GM18951 (cell line): ENCODE results near the gene LIMK2.
"Not testable (repeated sequence)": the region's sequence is repeated elsewhere in the genome, so short reads cannot be mapped to it uniquely, and the experiment has no call there.

Experiments used
- POLR2A ChIP-seq: IDR thresholded peaks from 4 replicates; pipeline ENCODE4 v1.6.1; 2011; ENCODE audit warnings: mild to moderate bottlenecking; ENCODE audit not compliant: insufficient read length, insufficient read depth; ENCODE audit errors: extremely low read depth
- in situ Hi-C: fragments of 300-500 bp; cut with MboI; formaldehyde crosslinking; loops from one replicate; pipeline ENCODE4 v1.12.0; 2022; ENCODE audit warnings: low sequenced_read_pairs, mixed read lengths, inconsistent platforms; ENCODE audit not compliant: unreplicated experiment

The LIMK2 gene

DNA sequence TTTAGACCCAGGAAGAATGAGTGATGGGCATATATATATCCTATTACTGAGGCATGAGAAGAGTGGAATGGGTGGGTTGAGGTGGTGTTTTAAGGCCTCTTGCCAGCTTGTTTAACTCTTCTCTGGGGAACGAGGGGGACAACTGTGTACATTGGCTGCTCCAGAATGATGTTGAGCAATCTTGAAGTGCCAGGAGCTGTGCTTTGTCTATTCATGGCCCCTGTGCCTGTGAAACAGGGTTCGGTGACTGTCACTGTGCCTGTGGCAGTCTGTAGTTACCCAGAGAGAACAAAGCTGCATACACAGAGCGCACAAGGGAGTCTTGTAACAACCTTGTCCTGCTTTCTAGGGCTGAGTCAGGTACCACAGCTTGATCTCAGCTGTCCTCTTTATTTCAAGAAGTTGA lies 11.7 kb downstream of the LIMK2 start:
- TF ChIP-seq POLR2A = no peak
- in situ Hi-C loops = no loop called here

- in situ Hi-C loops = not testable (repeated sequence)
Measured at GRCh38 chr22:31224691-31225090, 12.6 kb downstream of the LIMK2 start.

DNA sequence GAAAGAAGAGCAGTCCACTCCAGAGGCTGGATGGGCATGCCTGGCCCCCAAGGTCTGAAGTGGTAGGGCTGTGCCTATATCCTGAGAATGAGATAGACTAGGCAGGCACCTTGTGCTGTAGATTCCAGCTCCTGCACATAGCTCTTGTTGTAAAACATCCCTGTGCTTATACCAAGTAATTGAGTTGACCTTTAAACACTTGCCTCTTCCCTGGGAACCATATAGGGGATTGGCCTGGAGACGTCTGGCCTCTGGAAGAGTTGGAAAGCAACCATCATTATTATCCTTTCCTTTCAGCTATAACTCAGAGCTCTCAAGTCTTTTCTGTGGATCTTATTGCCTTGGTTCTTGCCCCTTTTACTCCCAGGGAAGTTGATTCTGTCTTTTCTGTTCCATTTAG lies 15.1 kb downstream of the LIMK2 start:
- TF ChIP-seq POLR2A = no peak
- in situ Hi-C loops = no loop called here

GRCh38 chr22:31229402-31230079 lies 17.4 kb downstream of the LIMK2 start:
- in situ Hi-C loops = no loop called here
- TF ChIP-seq POLR2A = no peak

GRCh38 chr22:31230155-31230870 lies 18.2 kb downstream of the LIMK2 start:
- no peak for TF ChIP-seq POLR2A
- in situ Hi-C loops = no loop called here

GRCh38 chr22:31230871-31231621 lies 18.9 kb downstream of the LIMK2 start:
- in situ Hi-C loops = no loop called here
- no peak for TF ChIP-seq POLR2A

GRCh38 chr22:31233001-31233400 lies 20.9 kb downstream of the LIMK2 start:
- no peak for TF ChIP-seq POLR2A
- in situ Hi-C loops = no loop called here

DNA sequence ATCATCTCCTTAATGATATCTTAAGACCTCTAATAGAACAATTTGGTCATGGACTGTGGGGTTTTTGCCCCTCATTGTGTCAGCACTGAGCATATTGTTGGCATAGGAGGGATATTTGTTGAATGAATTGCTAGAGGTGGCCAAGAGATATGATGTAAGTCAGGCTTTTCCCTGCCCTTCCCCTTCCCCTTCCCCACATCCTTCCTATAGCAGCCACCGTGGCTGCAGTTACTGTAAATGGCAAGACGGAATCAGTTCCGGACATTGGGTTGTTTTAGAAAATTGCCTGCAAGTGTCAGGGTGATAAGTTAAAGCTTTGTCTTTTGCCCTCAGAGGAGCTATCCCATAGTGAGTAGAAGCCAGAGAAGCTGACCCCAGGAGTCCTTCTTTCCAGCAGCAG lies 23.0 kb downstream of the LIMK2 start:
- TF ChIP-seq POLR2A = no peak
- in situ Hi-C loops = no loop called here

- in situ Hi-C loops = not testable (repeated sequence)
Measured at GRCh38 chr22:31236044-31236443, 23.9 kb downstream of the LIMK2 start.

- in situ Hi-C loops = no loop called here
- TF ChIP-seq POLR2A = no peak
Measured at GRCh38 chr22:31238057-31238456, 26.0 kb downstream of the LIMK2 start.

- no peak for TF ChIP-seq POLR2A
- in situ Hi-C loops = no loop called here
Measured at GRCh38 chr22:31239771-31240370, 27.8 kb downstream of the LIMK2 start.

GRCh38 chr22:31241200-31241599 lies 29.1 kb downstream of the LIMK2 start:
- TF ChIP-seq POLR2A = no peak
- in situ Hi-C loops = no loop called here

DNA sequence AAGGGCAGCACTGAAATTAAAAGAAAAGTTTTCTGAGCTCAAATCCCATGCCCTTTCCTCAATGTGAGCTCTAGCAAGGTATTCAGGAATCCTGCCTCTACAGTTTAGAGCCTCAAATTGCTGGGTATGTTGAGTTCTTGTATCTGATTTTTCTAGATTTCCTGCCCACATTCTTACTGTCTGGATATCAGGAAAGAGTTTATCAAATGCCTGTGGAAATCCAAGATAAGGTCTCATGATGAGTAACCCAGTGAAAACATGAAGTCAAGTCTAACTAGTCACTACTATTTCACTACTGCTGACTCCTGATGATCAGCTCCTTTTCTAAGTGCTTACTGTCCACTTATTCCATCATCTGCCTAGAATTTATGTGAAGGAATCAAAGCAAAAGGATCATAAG lies 29.8 kb downstream of the LIMK2 start:
- in situ Hi-C loops = no loop called here
- no peak for TF ChIP-seq POLR2A
